ENCODE results near the gene GALNT7. TPM values are rescaled to one million over a fixed set of nuclear protein-coding genes. Genes with fewer than 3 reads are reported as not detected.

Gene GALNT7
- total RNA-seq, 2 donors from 2014 or later, result 83.5 to 138 TPM

DNA sequence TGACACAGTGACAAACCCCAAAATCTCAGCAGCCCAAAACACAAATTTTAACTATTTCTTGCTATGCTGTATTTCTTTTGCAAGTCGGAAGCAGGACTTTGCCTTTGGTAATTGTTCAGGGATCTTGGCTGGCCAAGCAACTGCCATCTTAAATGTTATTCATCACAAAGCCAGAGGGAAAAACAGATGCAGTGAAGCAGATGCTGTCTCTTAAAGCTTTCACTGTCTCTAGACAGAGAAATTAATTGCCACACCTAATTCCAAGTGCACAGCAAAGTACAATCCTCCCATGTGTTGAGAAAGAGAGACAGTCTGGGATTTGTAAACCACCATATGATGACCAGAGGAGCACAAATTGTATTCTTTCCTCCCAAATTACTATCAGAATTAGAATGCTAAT, 30.0 kb upstream of the GALNT7 start:
- Histone ChIP-seq H3K4me3 (no peak overlapping the region), H3K4me1 (no peaks in the 10 kb centered on the region), H3K27ac (no peak overlapping the region), H3K9me3 (no peaks in the 10 kb centered on the region), H3K27me3 (no peaks in the 10 kb centered on the region), H3K9ac (ENCODE audit: low read depth in 2 of 2, low read length in 2 of 2) (no peak overlapping the region), H3K36me3 (no peaks in the 10 kb centered on the region)
- intact Hi-C loops (cut with DNase I), result no loop called here
- TF ChIP-seq, protein P1, sequence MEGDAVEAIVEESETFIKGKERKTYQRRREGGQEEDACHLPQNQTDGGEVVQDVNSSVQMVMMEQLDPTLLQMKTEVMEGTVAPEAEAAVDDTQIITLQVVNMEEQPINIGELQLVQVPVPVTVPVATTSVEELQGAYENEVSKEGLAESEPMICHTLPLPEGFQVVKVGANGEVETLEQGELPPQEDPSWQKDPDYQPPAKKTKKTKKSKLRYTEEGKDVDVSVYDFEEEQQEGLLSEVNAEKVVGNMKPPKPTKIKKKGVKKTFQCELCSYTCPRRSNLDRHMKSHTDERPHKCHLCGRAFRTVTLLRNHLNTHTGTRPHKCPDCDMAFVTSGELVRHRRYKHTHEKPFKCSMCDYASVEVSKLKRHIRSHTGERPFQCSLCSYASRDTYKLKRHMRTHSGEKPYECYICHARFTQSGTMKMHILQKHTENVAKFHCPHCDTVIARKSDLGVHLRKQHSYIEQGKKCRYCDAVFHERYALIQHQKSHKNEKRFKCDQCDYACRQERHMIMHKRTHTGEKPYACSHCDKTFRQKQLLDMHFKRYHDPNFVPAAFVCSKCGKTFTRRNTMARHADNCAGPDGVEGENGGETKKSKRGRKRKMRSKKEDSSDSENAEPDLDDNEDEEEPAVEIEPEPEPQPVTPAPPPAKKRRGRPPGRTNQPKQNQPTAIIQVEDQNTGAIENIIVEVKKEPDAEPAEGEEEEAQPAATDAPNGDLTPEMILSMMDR (IDR thresholded peaks at IDR 0.05), result no peak
- no peak for DNase-seq

DNA sequence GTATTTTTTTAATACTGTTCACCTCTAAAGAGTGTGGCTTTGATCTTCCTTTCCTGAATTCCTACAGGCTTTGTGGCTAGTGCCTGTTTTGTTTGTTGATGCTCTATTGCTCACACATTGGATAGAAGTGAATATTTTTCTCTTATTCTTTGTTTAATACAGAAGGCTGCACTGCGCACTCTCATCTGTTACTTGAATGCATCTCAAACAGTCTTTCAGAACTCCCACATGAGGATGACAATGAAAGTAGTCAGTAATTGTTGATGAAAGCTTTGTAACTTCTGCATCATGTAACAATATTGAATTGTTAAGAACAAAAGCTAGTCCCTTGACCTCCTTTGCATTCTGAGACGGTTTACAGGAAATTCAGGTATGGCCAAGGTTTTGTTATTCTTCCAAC, 29.1 kb upstream of the GALNT7 start:
- no peak for DNase-seq
- no peaks in the 10 kb centered on the region for H3K27me3 ChIP-seq
- H3K27ac ChIP-seq, result no peak overlapping the region
- TF ChIP-seq, protein P1 (IDR thresholded peaks at IDR 0.05), result no peak
- intact Hi-C loops (cut with DNase I), result no loop called here
- H3K4me3 ChIP-seq, result no peak overlapping the region
- no peaks in the 10 kb centered on the region for H3K9me3 ChIP-seq
- no peaks in the 10 kb centered on the region for H3K4me1 ChIP-seq
- no peak overlapping the region for H3K9ac ChIP-seq (ENCODE audit: low read depth in 2 of 2, low read length in 2 of 2)
- H3K36me3 ChIP-seq, result no peaks in the 10 kb centered on the region

DNA sequence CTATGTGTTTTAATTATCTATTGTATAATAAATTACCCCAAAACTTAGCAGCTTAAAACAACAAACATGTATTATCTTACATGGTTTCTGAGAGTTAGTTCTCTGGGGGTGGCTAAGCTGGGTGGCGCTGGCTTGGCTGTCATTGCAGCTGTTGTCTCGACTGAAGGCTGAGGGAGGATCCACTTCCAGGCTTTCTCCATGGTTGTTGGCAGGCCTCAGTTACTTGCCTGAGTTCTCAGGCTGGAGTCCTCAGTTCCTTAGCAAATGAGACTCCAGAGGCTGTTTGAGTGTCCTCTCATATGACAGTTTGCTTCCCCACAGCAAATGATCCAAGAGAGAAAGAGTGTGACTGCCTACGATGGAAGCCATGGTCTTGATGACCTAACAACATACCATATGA, 23.5 kb upstream of the GALNT7 start:
- TF ChIP-seq, protein P1 (IDR thresholded peaks at IDR 0.05), result no peak
- Histone ChIP-seq H3K27ac (no peak overlapping the region), H3K9me3 (no peaks in the 10 kb centered on the region), H3K9ac (ENCODE audit: low read depth in 2 of 2, low read length in 2 of 2) (no peak overlapping the region), H3K36me3 (no peaks in the 10 kb centered on the region), H3K4me3 (no peak overlapping the region), H3K4me1 (no peaks in the 10 kb centered on the region), H3K27me3 (no peaks in the 10 kb centered on the region)
- intact Hi-C loops (cut with DNase I), result no loop called here
- no peak for DNase-seq

DNA sequence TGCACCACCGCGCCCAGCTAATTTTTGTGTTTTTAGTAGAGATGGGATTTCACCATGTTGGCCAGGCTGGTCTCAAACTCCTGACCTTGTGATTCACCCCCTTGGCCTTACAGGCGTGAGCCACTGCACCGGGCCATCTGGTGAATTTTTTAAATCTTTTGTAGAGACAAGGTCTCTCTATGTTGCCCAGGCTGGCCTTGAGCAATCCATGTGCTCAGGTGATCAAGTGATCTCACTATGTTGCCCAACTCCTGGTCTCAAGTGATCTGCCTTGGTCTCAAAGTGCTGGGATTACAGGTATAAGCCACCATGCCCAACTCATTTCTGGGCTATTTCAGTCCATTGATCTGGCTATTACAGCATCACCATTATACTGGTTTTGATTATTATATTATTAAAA, 22.2 kb upstream of the GALNT7 start:
- no peak for DNase-seq
- H3K9me3 ChIP-seq, result no peaks in the 10 kb centered on the region
- TF ChIP-seq, protein P1 (IDR thresholded peaks at IDR 0.05), result no peak
- no peaks in the 10 kb centered on the region for H3K36me3 ChIP-seq
- H3K4me3 ChIP-seq, result no peak overlapping the region
- no peaks in the 10 kb centered on the region for H3K27me3 ChIP-seq
- H3K27ac ChIP-seq, result no peak overlapping the region
- H3K9ac ChIP-seq (ENCODE audit: low read depth in 2 of 2, low read length in 2 of 2), result no peak overlapping the region
- intact Hi-C loops (cut with DNase I), result no loop called here
- H3K4me1 ChIP-seq, result no peaks in the 10 kb centered on the region

DNA sequence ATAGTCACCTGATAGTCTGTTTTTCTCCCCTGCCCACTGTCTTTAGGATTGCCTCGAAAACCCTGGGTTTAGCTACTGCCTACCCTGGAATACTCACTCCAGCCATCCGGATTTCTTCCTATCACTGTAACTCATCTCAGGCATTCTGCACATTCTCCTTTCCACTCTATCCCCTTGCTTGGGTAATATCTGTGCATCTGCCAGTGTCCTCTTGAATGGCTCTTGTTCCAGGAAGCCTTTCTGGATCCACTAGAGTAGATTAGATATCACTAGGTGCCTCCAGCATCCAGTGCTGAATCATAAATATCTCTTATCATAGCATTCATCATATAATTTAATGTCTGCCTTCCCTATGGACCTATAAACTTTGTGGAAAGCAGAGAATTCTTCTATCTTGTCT, 17.1 kb upstream of the GALNT7 start:
- Histone ChIP-seq H3K9me3 (no peaks in the 10 kb centered on the region), H3K4me1 (no peaks in the 10 kb centered on the region), H3K9ac (ENCODE audit: low read depth in 2 of 2, low read length in 2 of 2) (no peak overlapping the region), H3K27ac (no peak overlapping the region), H3K27me3 (no peaks in the 10 kb centered on the region), H3K36me3 (no peaks in the 10 kb centered on the region), H3K4me3 (no peak overlapping the region)
- intact Hi-C loops (cut with DNase I), result no loop called here
- no peak for DNase-seq
- TF ChIP-seq, protein P1 (IDR thresholded peaks at IDR 0.05), result no peak

DNA sequence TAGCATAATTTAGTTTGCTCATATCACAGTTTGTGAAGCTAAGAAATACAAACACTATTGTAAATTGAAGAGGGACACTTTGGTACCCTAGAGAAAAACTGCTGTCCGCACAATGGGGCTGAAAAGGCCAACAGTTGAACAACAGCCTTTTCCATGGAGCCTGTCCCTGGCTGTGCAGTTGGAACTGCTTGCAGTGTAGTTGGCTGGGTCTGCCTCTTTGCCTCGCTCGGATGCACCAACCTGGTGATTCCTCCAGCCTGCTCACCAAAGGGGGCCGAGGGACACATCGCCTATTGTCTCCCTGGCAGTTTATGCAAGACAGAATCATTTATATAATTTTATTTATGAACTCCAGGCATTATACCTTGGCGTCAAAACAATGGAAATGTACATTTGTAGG, 16.5 kb upstream of the GALNT7 start:
- Histone ChIP-seq H3K4me3 (no peak overlapping the region), H3K9me3 (no peaks in the 10 kb centered on the region), H3K36me3 (no peaks in the 10 kb centered on the region), H3K4me1 (no peaks in the 10 kb centered on the region), H3K9ac (ENCODE audit: low read depth in 2 of 2, low read length in 2 of 2) (no peak overlapping the region), H3K27ac (no peak overlapping the region), H3K27me3 (no peaks in the 10 kb centered on the region)
- TF ChIP-seq, protein P1 (IDR thresholded peaks at IDR 0.05), result no peak
- no peak for DNase-seq
- intact Hi-C loops (cut with DNase I), result no loop called here

Data from colonic mucosa (tissue), 4 donors.